Measurements from ENCODE around the gene HAND2. TPM values are rescaled to one million over a fixed set of nuclear protein-coding genes. Genes with fewer than 3 reads are reported as not detected.
A peak's percentile ranks its signal among the peaks of the same experiment; 100 is the strongest.

The HAND2 gene
- total RNA-seq, 4 donors from 2014 or later: 73.0 to 138 (median 128) TPM

GRCh38 chr4:173519111-173520101, 10.6 kb downstream of the HAND2 start:
- H3K27me3 ChIP-seq: peaks cover 70% of the 10 kb centered on the region
- H3K4me3 ChIP-seq: peak overlapping the region; percentile 18 to 52

GRCh38 chr4:173518425-173519102, 11.5 kb downstream of the HAND2 start:
- ATAC-seq: no peak
- Histone ChIP-seq H3K27me3 (peaks cover 70% of the 10 kb centered on the region), H3K9me3 (no peaks in the 10 kb centered on the region), H3K36me3 (no peaks in the 10 kb centered on the region), H3K4me3 (peak overlapping the region; percentile 18 to 52), H3K4me1 (peaks cover 0 to 72% (median 6%) of the 10 kb centered on the region in 3 donors), H3K27ac (peak overlapping the region; percentile 89 to 98 (median 98))
- TF ChIP-seq POLR2A (IDR thresholded peaks at IDR 0.05) (no peak), CTCF (IDR thresholded peaks at IDR 0.05) (no peak), EP300 (IDR thresholded peaks at IDR 0.05) (no peak), POLR2AphosphoS5 (IDR thresholded peaks at IDR 0.05) (no peak)
- 27 to 29% methylated on average over 12 to 20 of the region's 42 CpGs for WGBS, 2 donors (ENCODE audit: low coverage in 1 of 2)

More at GRCh38 chr4:173519111-173520101, 10.6 kb downstream of the HAND2 start:
- Histone ChIP-seq H3K27ac (peak overlapping the region; percentile 89 to 98 (median 98)), H3K36me3 (peaks cover 0 to 2% of the 10 kb centered on the region in 2 donors), H3K9me3 (no peaks in the 10 kb centered on the region), H3K4me1 (peaks cover 0 to 80% (median 6%) of the 10 kb centered on the region in 3 donors)
- no peak for TF ChIP-seq POLR2AphosphoS5 (IDR thresholded peaks at IDR 0.05)
- no peak for TF ChIP-seq CTCF (IDR thresholded peaks at IDR 0.05)
- no peak for TF ChIP-seq POLR2A (IDR thresholded peaks at IDR 0.05)
- TF ChIP-seq EP300 (IDR thresholded peaks at IDR 0.05): no peak
- no peak for ATAC-seq
- 30 to 49% methylated on average over 10 to 20 of the region's 31 CpGs for WGBS, 2 donors (ENCODE audit: low coverage in 1 of 2)

GRCh38 chr4:173517781-173518424, 12.1 kb downstream of the HAND2 start:
- H3K27ac ChIP-seq: peak overlapping the region; percentile 89 to 98 (median 98)
- peaks cover 0 to 65% (median 6%) of the 10 kb centered on the region in 3 donors for H3K4me1 ChIP-seq
- H3K27me3 ChIP-seq: peaks cover 63% of the 10 kb centered on the region
- H3K9me3 ChIP-seq: no peaks in the 10 kb centered on the region
- 28 to 50% methylated on average over 1 to 9 of the region's 24 CpGs for WGBS, 2 donors (ENCODE audit: low coverage in 1 of 2)
- no peaks in the 10 kb centered on the region for H3K36me3 ChIP-seq
- no peak for ATAC-seq
- no peak for TF ChIP-seq CTCF (IDR thresholded peaks at IDR 0.05)
- H3K4me3 ChIP-seq: peak overlapping the region; percentile 18 to 52

GRCh38 chr4:173516621-173517524, 13.2 kb downstream of the HAND2 start:
- Histone ChIP-seq H3K27me3 (peaks cover 55% of the 10 kb centered on the region), H3K9me3 (no peaks in the 10 kb centered on the region), H3K36me3 (no peaks in the 10 kb centered on the region), H3K4me3 (peak overlapping the region in 1 of 2 donors; percentile 52), H3K27ac (peak overlapping the region; percentile 89 to 98 (median 98)), H3K4me1 (peaks cover 0 to 58% (median 6%) of the 10 kb centered on the region in 3 donors)
- no peak for TF ChIP-seq POLR2AphosphoS5 (IDR thresholded peaks at IDR 0.05)
- TF ChIP-seq EP300 (IDR thresholded peaks at IDR 0.05): no peak
- TF ChIP-seq CTCF (IDR thresholded peaks at IDR 0.05): no peak
- TF ChIP-seq POLR2A (IDR thresholded peaks at IDR 0.05): no peak
- WGBS, 2 donors (ENCODE audit: low coverage in 1 of 2): 28 to 65% methylated on average over 16 to 43 of the region's 48 CpGs
- ATAC-seq: no peak
